Measurements from ENCODE around the gene NAT16. TPM values are rescaled to one million over a fixed set of nuclear protein-coding genes. Genes with fewer than 3 reads are reported as not detected.
"Not testable (repeated sequence)": the region's sequence is repeated elsewhere in the genome, so short reads cannot be mapped to it uniquely, and the experiment has no call there.

Gene NAT16
- total and polyA plus RNA-seq, 4 donors: not detected

- WGBS, 2 donors: 73 to 79% methylated on average over 11 of the region's 11 CpGs
- no peaks in the 10 kb centered on the region for H3K9me3 ChIP-seq (ENCODE audit: control insufficient read depth, low read length)
- no peak overlapping the region for H3K4me3 ChIP-seq (ENCODE audit: low read length in 2 of 2)
- intact Hi-C loops (cut with DNase I): no loop called here
- H3K27me3 ChIP-seq (ENCODE audit: control insufficient read depth in 1 of 2, insufficient read depth in 2 of 2, low read length in 1 of 2): no peaks in the 10 kb centered on the region
- no peaks in the 10 kb centered on the region for H3K36me3 ChIP-seq (ENCODE audit: control insufficient read depth in 1 of 2, insufficient read depth in 2 of 2, low read length in 1 of 2)
- peaks cover 0 to 5% of the 10 kb centered on the region in 2 donors for H3K4me1 ChIP-seq (ENCODE audit: control insufficient read depth in 1 of 2, insufficient read depth in 2 of 2, low read length in 2 of 2)
- ATAC-seq (ENCODE audit: low FRiP score): no peak
- peak overlapping the region; percentile 87 to 98 for H3K27ac ChIP-seq (ENCODE audit: low read depth in 1 of 2, low read length in 2 of 2)
- DNase-seq: no peak
Measured at GRCh38 chr7:101122933-101123702, 57.0 kb downstream of the NAT16 start.

DNA sequence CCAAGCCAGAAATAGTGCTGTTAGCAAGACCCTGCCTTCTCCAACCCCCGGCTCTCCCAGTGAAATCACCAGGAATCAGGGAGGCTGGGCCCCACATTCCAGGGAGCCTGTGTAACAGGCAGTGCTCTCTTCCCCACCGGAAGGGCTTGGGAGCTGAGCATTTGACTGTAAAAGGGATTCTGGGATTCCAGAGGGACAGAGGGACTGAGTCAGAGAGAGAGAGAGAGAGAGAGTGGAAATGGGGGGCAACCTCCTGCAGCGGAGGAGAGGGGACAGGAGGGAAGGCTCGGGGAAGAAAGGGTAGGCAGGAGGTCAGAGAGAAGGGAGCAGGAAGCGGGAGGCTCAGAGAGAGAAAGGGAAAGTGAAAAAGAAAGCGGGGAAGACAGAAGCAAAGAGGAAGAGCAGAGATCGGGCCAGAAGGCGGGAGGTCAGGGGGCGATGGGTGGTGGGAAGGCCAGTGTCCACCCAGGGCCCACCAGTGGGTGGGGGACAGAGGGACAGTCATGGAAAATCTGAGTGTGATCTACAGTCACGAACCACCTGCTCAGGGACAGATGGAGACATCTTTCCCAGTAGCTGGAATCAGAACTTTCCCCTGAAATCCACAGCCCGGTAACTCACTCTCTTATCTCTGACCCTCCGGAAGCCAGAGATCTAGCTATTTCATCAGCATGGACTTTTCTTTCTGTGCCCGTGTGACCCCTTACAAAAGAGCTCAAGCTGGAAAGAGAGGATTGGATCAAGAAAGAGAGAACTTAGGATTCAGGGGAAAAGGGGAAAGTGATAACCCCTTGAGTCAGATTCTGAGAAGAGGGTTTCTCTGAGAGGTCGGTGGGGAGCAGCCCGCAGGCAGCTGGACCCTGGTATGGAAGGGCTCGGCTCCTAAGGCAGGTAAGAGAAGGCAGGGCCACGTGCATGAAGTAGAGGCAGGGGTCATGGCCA is 57.8 kb downstream of the NAT16 start:
- Histone ChIP-seq H3K27me3 (ENCODE audit: control insufficient read depth in 1 of 2, insufficient read depth in 2 of 2, low read length in 1 of 2) (no peaks in the 10 kb centered on the region), H3K9me3 (ENCODE audit: control insufficient read depth, low read length) (no peaks in the 10 kb centered on the region), H3K4me3 (ENCODE audit: low read length in 2 of 2) (no peak overlapping the region), H3K36me3 (ENCODE audit: control insufficient read depth in 1 of 2, insufficient read depth in 2 of 2, low read length in 1 of 2) (no peaks in the 10 kb centered on the region), H3K4me1 (ENCODE audit: control insufficient read depth in 1 of 2, insufficient read depth in 2 of 2, low read length in 2 of 2) (peaks cover 0 to 5% of the 10 kb centered on the region in 2 donors), H3K27ac (ENCODE audit: low read depth in 1 of 2, low read length in 2 of 2) (peak overlapping the region; percentile 87 to 98)
- intact Hi-C loops (cut with DNase I): no loop called here
- ATAC-seq (ENCODE audit: low FRiP score) (peak; percentile 85), DNase-seq (peak; percentile 94 to 95)
- 7 to 8% methylated on average over 16 to 17 of the region's 17 CpGs for WGBS, 2 donors

GRCh38 chr7:101121631-101121990 is 58.5 kb downstream of the NAT16 start:
- 6 to 11% methylated on average over 9 of the region's 9 CpGs for WGBS, 2 donors
- H3K27me3 ChIP-seq (ENCODE audit: control insufficient read depth in 1 of 2, insufficient read depth in 2 of 2, low read length in 1 of 2); H3K36me3 ChIP-seq (ENCODE audit: control insufficient read depth in 1 of 2, insufficient read depth in 2 of 2, low read length in 1 of 2); ATAC-seq (ENCODE audit: low FRiP score); intact Hi-C loops (cut with DNase I); H3K4me3 ChIP-seq (ENCODE audit: low read length in 2 of 2); DNase-seq; H3K4me1 ChIP-seq (ENCODE audit: control insufficient read depth in 1 of 2, insufficient read depth in 2 of 2, low read length in 2 of 2); H3K9me3 ChIP-seq (ENCODE audit: control insufficient read depth, low read length): not testable (repeated sequence)
- H3K27ac ChIP-seq (ENCODE audit: low read depth in 1 of 2, low read length in 2 of 2): peak overlapping the region in 1 of 2 donors; percentile 87

Small RNAs within 50 kb of the gene (microRNA-seq; reads per million reads assigned to microRNA genes)
- 0 reads per million in 2 donors for gene MIR4653

Other genes starting within 250 kb of the NAT16 start
- gene MUC3A, start 230.8 kb downstream of the NAT16 start, total RNA-seq: under 1 TPM; 0.39 to 0.45 TPM
- 1 to 10 TPM in 1 of 2 donors, not detected in 1; 5.5 TPM for gene MUC3A, start 230.8 kb downstream of the NAT16 start, polyA plus RNA-seq
- under 1 TPM; 0.24 to 0.88 TPM for gene MUC12, start 210.7 kb downstream of the NAT16 start, total RNA-seq
- gene MUC12, start 210.7 kb downstream of the NAT16 start, polyA plus RNA-seq: 10 to 100 TPM in 1 of 2 donors, 1 to 10 TPM in 1; 2.6 to 13.1 TPM
- not detected for gene MUC17, start 160.2 kb downstream of the NAT16 start, total RNA-seq
- 1 to 10 TPM in 1 of 2 donors, not detected in 1; 1.6 TPM for gene MUC17, start 160.2 kb downstream of the NAT16 start, polyA plus RNA-seq
- 10 to 100 TPM; 56.6 to 58.3 TPM for gene TRIM56, start 94.8 kb downstream of the NAT16 start, total RNA-seq
- gene TRIM56, start 94.8 kb downstream of the NAT16 start, polyA plus RNA-seq: 10 to 100 TPM in 1 of 2 donors, 1 to 10 TPM in 1; 9.4 to 16.9 TPM
- gene SERPINE1, start 53.2 kb downstream of the NAT16 start, total RNA-seq: 100 to 1,000 TPM in 1 of 2 donors, 10 to 100 TPM in 1; 57.1 to 693 TPM
- 100 to 1,000 TPM in 1 of 2 donors, 10 to 100 TPM in 1; 71.5 to 137 TPM for gene SERPINE1, start 53.2 kb downstream of the NAT16 start, polyA plus RNA-seq
- 10 to 100 TPM; 21.3 to 26.9 TPM for gene AP1S1, start 25.8 kb downstream of the NAT16 start, total RNA-seq
- 10 to 100 TPM; 16.8 to 51.2 TPM for gene AP1S1, start 25.8 kb downstream of the NAT16 start, polyA plus RNA-seq
- not detected for gene VGF, start 14.7 kb downstream of the NAT16 start, total RNA-seq
- gene VGF, start 14.7 kb downstream of the NAT16 start, polyA plus RNA-seq: not detected
- gene MOGAT3, start 20.7 kb upstream of the NAT16 start, total RNA-seq: not detected
- 1 to 10 TPM in 1 of 2 donors, not detected in 1; 5.4 TPM for gene MOGAT3, start 20.7 kb upstream of the NAT16 start, polyA plus RNA-seq
- gene PLOD3, start 37.3 kb upstream of the NAT16 start, total RNA-seq: 10 to 100 TPM; 51.8 to 70.6 TPM
- 10 to 100 TPM; 27.2 to 48.5 TPM for gene PLOD3, start 37.3 kb upstream of the NAT16 start, polyA plus RNA-seq
- 10 to 100 TPM; 48.7 to 54.4 TPM for gene ZNHIT1, start 37.9 kb upstream of the NAT16 start, total RNA-seq
- gene ZNHIT1, start 37.9 kb upstream of the NAT16 start, polyA plus RNA-seq: 100 to 1,000 TPM in 1 of 2 donors, 10 to 100 TPM in 1; 95.8 to 114 TPM
- 10 to 100 TPM in 1 of 2 donors, 1 to 10 TPM in 1; 7.5 to 14.8 TPM for gene CLDN15, start 57.5 kb upstream of the NAT16 start, total RNA-seq
- 10 to 100 TPM in 1 of 2 donors, 1 to 10 TPM in 1; 6.5 to 19.7 TPM for gene CLDN15, start 57.5 kb upstream of the NAT16 start, polyA plus RNA-seq
- 100 to 1,000 TPM; 146 to 155 TPM for gene FIS1, start 64.8 kb upstream of the NAT16 start, total RNA-seq
- gene FIS1, start 64.8 kb upstream of the NAT16 start, polyA plus RNA-seq: 100 to 1,000 TPM; 294 to 333 TPM
- gene IFT22, start 141.5 kb upstream of the NAT16 start, total RNA-seq: 10 to 100 TPM; 10.9 to 16.5 TPM
- 10 to 100 TPM; 28.2 to 30.6 TPM for gene IFT22, start 141.5 kb upstream of the NAT16 start, polyA plus RNA-seq
- gene COL26A1, start 182.6 kb upstream of the NAT16 start, total RNA-seq: not detected
- gene COL26A1, start 182.6 kb upstream of the NAT16 start, polyA plus RNA-seq: not detected

Measured in aorta (tissue), 5 donors.